HuH-7 (cell line): ENCODE data around the gene SFN.
A peak's percentile ranks its signal among the peaks of the same experiment; 100 is the strongest.
"Not testable (repeated sequence)": the region's sequence is repeated elsewhere in the genome, so short reads cannot be mapped to it uniquely, and the experiment has no call there.

Experiments
- DNase-seq: peaks from one replicate; pipeline ENCODE4 v3.0.0; 2011; ENCODE audit warnings: low spot score

Gene SFN

GRCh38 chr1:26839339-26839722 is 23.6 kb upstream of the SFN start:
- DNase-seq: no peak

- DNase-seq: no peak
Observed at GRCh38 chr1:26839779-26840178, 23.2 kb upstream of the SFN start.

GRCh38 chr1:26844424-26845196 is 18.3 kb upstream of the SFN start:
- DNase-seq: no peak

GRCh38 chr1:26847826-26848225 is 15.1 kb upstream of the SFN start:
- DNase-seq: not testable (repeated sequence)

- DNase-seq: no peak
Observed at GRCh38 chr1:26848499-26848898, 14.4 kb upstream of the SFN start.

GRCh38 chr1:26848941-26849774 is 13.8 kb upstream of the SFN start:
- DNase-seq: no peak

- DNase-seq: no peak
Observed at GRCh38 chr1:26851106-26851684, 11.8 kb upstream of the SFN start.

- DNase-seq: no peak
Observed at GRCh38 chr1:26852701-26853100, 10.2 kb upstream of the SFN start.

GRCh38 chr1:26853156-26853555 is 9.8 kb upstream of the SFN start:
- peak; percentile 93 for DNase-seq

GRCh38 chr1:26853600-26853999 is 9.3 kb upstream of the SFN start:
- no peak for DNase-seq

GRCh38 chr1:26854906-26855305 is 8.0 kb upstream of the SFN start:
- DNase-seq: no peak

- DNase-seq: no peak
Observed at GRCh38 chr1:26855636-26856035, 7.3 kb upstream of the SFN start.

GRCh38 chr1:26856181-26856580 is 6.8 kb upstream of the SFN start:
- DNase-seq: no peak

- no peak for DNase-seq
Observed at GRCh38 chr1:26856604-26857469, 6.1 kb upstream of the SFN start.

- DNase-seq: no peak
Observed at GRCh38 chr1:26857473-26858060, 5.4 kb upstream of the SFN start.

GRCh38 chr1:26858160-26858559 is 4.8 kb upstream of the SFN start:
- no peak for DNase-seq

- no peak for DNase-seq
Observed at GRCh38 chr1:26858891-26859640, 3.9 kb upstream of the SFN start.

GRCh38 chr1:26861286-26861701 is 1.7 kb upstream of the SFN start:
- no peak for DNase-seq

GRCh38 chr1:26861889-26862378 is 1.0 kb upstream of the SFN start:
- no peak for DNase-seq

- DNase-seq: no peak
Observed at GRCh38 chr1:26863685-26864077, 732 bp downstream of the SFN start.
